Measurements from ENCODE around the gene GALT. TPM values are rescaled to one million over a fixed set of nuclear protein-coding genes. Genes with fewer than 3 reads are reported as not detected.

GALT gene
- total RNA-seq, 1 experiment from 2014 or later: 21.3 TPM

GRCh38 chr9:34601937-34602573, 44.4 kb upstream of the GALT start:
- intact Hi-C loops (cut with micrococcal nuclease): loop anchor here (10.0 kb wide), 1 partner anchor 347 kb away; no protein-coding TSS in a partner anchor
- no peaks in the 10 kb centered on the region for H3K27me3 Mint-ChIP-seq (ENCODE audit: insufficient read depth, unreplicated experiment)

GRCh38 chr9:34603610-34604231, 42.8 kb upstream of the GALT start:
- Mint-ChIP-seq H3K36me3 (ENCODE audit: insufficient read depth, unreplicated experiment) (no peaks in the 10 kb centered on the region), H3K27me3 (ENCODE audit: insufficient read depth, unreplicated experiment) (no peaks in the 10 kb centered on the region), H3K4me1 (ENCODE audit: insufficient read depth, unreplicated experiment) (peaks cover 9% of the 10 kb centered on the region), H3K27ac (ENCODE audit: low read depth, unreplicated experiment) (no peak overlapping the region), H3K4me3 (ENCODE audit: unreplicated experiment) (no peak overlapping the region), H3K9me3 (ENCODE audit: unreplicated experiment) (no peaks in the 10 kb centered on the region)
- intact Hi-C loops (cut with micrococcal nuclease): loop anchor here (1.0 to 10.0 kb wide), 3 partner anchors 55 to 349 kb away; no protein-coding TSS in a partner anchor
- POLR2A ChIA-PET: interaction anchor here (1.0 kb wide), 2 partner anchors 31 to 271 kb away, joined by 3 read pairs; no protein-coding TSS in a partner anchor
- CTCF ChIA-PET: interaction anchor here (0.6 to 5.1 kb wide), 51 partner anchors 9 to 1636 kb away, joined by 3 to 42 read pairs (median 4); partner anchors contain the start of genes DCTN3, MYORG and SIGMAR1
- peak; percentile 77 for TF ChIP-seq CTCF (IDR thresholded peaks at IDR 0.05; ENCODE audit: unreplicated experiment)
- peak; percentile 82 for DNase-seq (ENCODE audit: unreplicated experiment)
- no TSS peak for BruUV-seq (replicated peaks)

More at GRCh38 chr9:34601937-34602573, 44.4 kb upstream of the GALT start:
- no peaks in the 10 kb centered on the region for H3K36me3 Mint-ChIP-seq (ENCODE audit: insufficient read depth, unreplicated experiment)
- ChIA-PET POLR2A (interaction anchor here (1.0 kb wide), 1 partner anchor 270 kb away, joined by 3 read pairs; no protein-coding TSS in a partner anchor), CTCF (interaction anchor here (0.5 to 5.1 kb wide), 19 partner anchors 11 to 1684 kb away, joined by 3 to 42 read pairs (median 7); partner anchors contain the start of genes DCTN3 and MYORG)
- no peak overlapping the region for H3K27ac Mint-ChIP-seq (ENCODE audit: low read depth, unreplicated experiment)
- BruUV-seq (replicated peaks): no TSS peak
- H3K4me1 Mint-ChIP-seq (ENCODE audit: insufficient read depth, unreplicated experiment): peaks cover 9% of the 10 kb centered on the region
- no peak for DNase-seq (ENCODE audit: unreplicated experiment)
- H3K9me3 Mint-ChIP-seq (ENCODE audit: unreplicated experiment): no peaks in the 10 kb centered on the region
- no peak for TF ChIP-seq CTCF (IDR thresholded peaks at IDR 0.05; ENCODE audit: unreplicated experiment)
- H3K4me3 Mint-ChIP-seq (ENCODE audit: unreplicated experiment): no peak overlapping the region

- no peaks in the 10 kb centered on the region for H3K27me3 Mint-ChIP-seq (ENCODE audit: insufficient read depth, unreplicated experiment)
- CTCF ChIA-PET: interaction anchor here (0.6 to 5.1 kb wide), 11 partner anchors 10 to 893 kb away, joined by 3 to 42 read pairs (median 4); no protein-coding TSS in a partner anchor
- no TSS peak for BruUV-seq (replicated peaks)
- H3K27ac Mint-ChIP-seq (ENCODE audit: low read depth, unreplicated experiment): no peak overlapping the region
- intact Hi-C loops (cut with micrococcal nuclease): loop anchor here (10.0 kb wide), 1 partner anchor 351 kb away; no protein-coding TSS in a partner anchor
- DNase-seq (ENCODE audit: unreplicated experiment): no peak
- H3K9me3 Mint-ChIP-seq (ENCODE audit: unreplicated experiment): no peaks in the 10 kb centered on the region
- peaks cover under 1% of the 10 kb centered on the region for H3K36me3 Mint-ChIP-seq (ENCODE audit: insufficient read depth, unreplicated experiment)
- POLR2A ChIA-PET: no interaction called here
- TF ChIP-seq CTCF (IDR thresholded peaks at IDR 0.05; ENCODE audit: unreplicated experiment): no peak
- no peak overlapping the region for H3K4me3 Mint-ChIP-seq (ENCODE audit: unreplicated experiment)
- peaks cover 1% of the 10 kb centered on the region for H3K4me1 Mint-ChIP-seq (ENCODE audit: insufficient read depth, unreplicated experiment)
These were observed 40.3 kb upstream of the GALT start for GRCh38 chr9:34606190-34606589.

- no peak for DNase-seq (ENCODE audit: unreplicated experiment)
- H3K27ac Mint-ChIP-seq (ENCODE audit: low read depth, unreplicated experiment): no peak overlapping the region
- TF ChIP-seq CTCF (IDR thresholded peaks at IDR 0.05; ENCODE audit: unreplicated experiment): no peak
- H3K36me3 Mint-ChIP-seq (ENCODE audit: insufficient read depth, unreplicated experiment): peaks cover 6% of the 10 kb centered on the region
- POLR2A ChIA-PET: interaction anchor here (0.5 to 0.6 kb wide), 3 partner anchors 276 to 1157 kb away, joined by 3 read pairs; no protein-coding TSS in a partner anchor
- H3K27me3 Mint-ChIP-seq (ENCODE audit: insufficient read depth, unreplicated experiment): no peaks in the 10 kb centered on the region
- H3K9me3 Mint-ChIP-seq (ENCODE audit: unreplicated experiment): no peaks in the 10 kb centered on the region
- H3K4me3 Mint-ChIP-seq (ENCODE audit: unreplicated experiment): no peak overlapping the region
- BruUV-seq (replicated peaks): no TSS peak
- CTCF ChIA-PET: interaction anchor here (0.6 to 5.1 kb wide), 6 partner anchors 15 to 894 kb away, joined by 3 to 42 read pairs (median 6); no protein-coding TSS in a partner anchor
- peaks cover 5% of the 10 kb centered on the region for H3K4me1 Mint-ChIP-seq (ENCODE audit: insufficient read depth, unreplicated experiment)
- intact Hi-C loops (cut with micrococcal nuclease): loop anchor here (10.0 kb wide), 1 partner anchor 352 kb away; no protein-coding TSS in a partner anchor
These were observed 39.6 kb upstream of the GALT start for GRCh38 chr9:34606905-34607304.
